K562 (cell line): Measurements from ENCODE around the gene SAP130. TPM values are rescaled to one million over a fixed set of nuclear protein-coding genes. Genes with fewer than 3 reads are reported as not detected.

Experiments used
- ATAC-seq: fragments of 200-7000 bp; cut with Tn5 transposase; 3 replicates; pipeline ENCODE4 v1.9.1; 2020; ENCODE audit warnings: moderate library complexity
- BruUV-seq: library from RNA; stranded (reverse); fragments of 400-500 nt; replicated peaks from 2 replicates; lab custom pipeline; 2021; lab: Mats Ljungman, UMichigan
- CTCF ChIA-PET: fragments of 300-600 bp; formaldehyde crosslinking; extraction: SDS; loops from one replicate; lab custom pipeline; 2021; ENCODE audit warnings: low intra/inter-chr PET ratio; lab: Yijun Ruan, JAX
- POLR2A ChIA-PET: fragments of 300-600, 350-650 bp; sonication (Branson Sonifier 250); formaldehyde crosslinking; extraction: SDS; loops from one replicate; lab custom pipeline; 2021; ENCODE audit warnings: antibody characterized with exemption, inconsistent platforms; lab: Yijun Ruan, JAX
- DNase-seq, 4 experiments: peaks; one replicate each; pipeline versions ENCODE4 v3.0.0 to v3.0.0-alpha.2; 2011 to 2018; ENCODE audit warnings: low spot score in 3 of 4, mixed read lengths in 3 of 4; ENCODE audit errors: extremely low read depth in 1 of 4
- FAIRE-seq: peaks from 2 replicates; lab custom pipeline; 2011; peaks lifted over from hg19 to GRCh38; lab: Jason Lieb, UNC
- H2AFZ ChIP-seq: 2 replicates; pipeline ENCODE4 v1.6.0; 2011; ENCODE audit warnings: low read depth, low read length, control low read depth, inconsistent platforms
- H3K27ac ChIP-seq: fragments of 200-600 bp; 3 replicates; pipeline ENCODE4 v1.8.0; 2011; ENCODE audit warnings: low read depth, mild to moderate bottlenecking, control low read depth, inconsistent platforms, low read length, moderate library complexity, mixed read lengths; ENCODE audit errors: extremely low read depth
- H3K27me3 ChIP-seq, 2 experiments: fragments of 300-600 bp in 1 of 2; 2 replicates in 1 of 2; 3 replicates in 1 of 2; pipeline versions ENCODE4 v1.6.0 to v1.8.0; 2011; ENCODE audit warnings: inconsistent platforms in 2 of 2, low read length in 2 of 2, mild to moderate bottlenecking in 1 of 2, mixed read lengths in 1 of 2, moderate library complexity in 1 of 2; ENCODE audit not compliant: control insufficient read depth in 2 of 2, insufficient read depth in 2 of 2
- H3K36me3 ChIP-seq: fragments of 300-600 bp; 3 replicates; pipeline ENCODE4 v1.8.0; 2011; ENCODE audit warnings: mild to moderate bottlenecking, low read length, inconsistent platforms; ENCODE audit not compliant: control insufficient read depth, insufficient read depth
- H3K4me1 ChIP-seq, 2 experiments: fragments of 200-600 bp in 1 of 2; replicated peaks in 1 of 2; 2 replicates in 1 of 2; 3 replicates in 1 of 2; pipeline versions ENCODE4 v1.5.1 to v1.8.0; 2011; ENCODE audit warnings: inconsistent platforms in 2 of 2, low read length in 2 of 2, mild to moderate bottlenecking in 1 of 2, mixed read lengths in 1 of 2, moderate library complexity in 1 of 2; ENCODE audit not compliant: control insufficient read depth in 2 of 2, insufficient read depth in 2 of 2
- H3K4me2 ChIP-seq: 2 replicates; pipeline ENCODE4 v1.6.1; 2011; ENCODE audit warnings: low read length, control low read depth, inconsistent platforms, mixed read lengths; ENCODE audit not compliant: insufficient read depth
- H3K4me3 ChIP-seq: fragments of 200-600 bp; sonication (generic), shearing (Covaris generic); 2 replicates; pipeline ENCODE4 v1.5.1; 2016; ENCODE audit warnings: control low read depth, inconsistent platforms
- H3K79me2 ChIP-seq: fragments of 200-600 bp; 3 replicates; pipeline ENCODE4 v1.8.0; 2011; ENCODE audit warnings: low read length, inconsistent platforms; ENCODE audit not compliant: control insufficient read depth, insufficient read depth
- H3K9ac ChIP-seq, 2 experiments: 2 replicates each; pipeline versions ENCODE4 v1.6.0 to v1.6.1; 2011; ENCODE audit warnings: low read depth in 2 of 2, low read length in 2 of 2, control low read depth in 1 of 2, inconsistent platforms in 1 of 2, mild to moderate bottlenecking in 1 of 2, mixed read lengths in 1 of 2; ENCODE audit not compliant: insufficient read depth in 1 of 2
- H3K9me1 ChIP-seq: one replicate; pipeline ENCODE4 v1.6.0; 2011; ENCODE audit warnings: inconsistent platforms, mild to moderate bottlenecking, low read length, moderate library complexity; ENCODE audit not compliant: control insufficient read depth, insufficient read depth
- H3K9me3 ChIP-seq: replicated peaks from 2 replicates; pipeline ENCODE4 v1.5.1; 2011; ENCODE audit warnings: low read depth, low read length, inconsistent platforms; ENCODE audit not compliant: control insufficient read depth, insufficient read depth
- H4K20me1 ChIP-seq: replicated peaks from 2 replicates; pipeline ENCODE4 v1.6.1; 2011; ENCODE audit warnings: low read length, inconsistent platforms, mixed read lengths; ENCODE audit not compliant: control insufficient read depth, insufficient read depth
- BDP1 ChIP-seq: IDR thresholded peaks from 3 replicates; pipeline ENCODE4 v1.6.1; 2011; ENCODE audit not compliant: insufficient read length, insufficient read depth
- CSDE1 ChIP-seq, 2 experiments: fragments of 450-650 bp; IDR thresholded peaks; 2 replicates each; pipeline ENCODE4 v1.6.1; 2016; ENCODE audit warnings: mild to moderate bottlenecking in 1 of 2
- HLTF ChIP-seq: fragments of 450-650 bp; IDR thresholded peaks from 2 replicates; pipeline ENCODE4 v1.6.1; 2016
- HNRNPK ChIP-seq: fragments of 200-400 bp; formaldehyde crosslinking; IDR thresholded peaks from one replicate; pipeline ENCODE4 v1.6.1; 2018; ENCODE audit warnings: mild to moderate bottlenecking, low read depth, low read length; ENCODE audit not compliant: poor library complexity, severe bottlenecking
- MECOM ChIP-seq: fragments of 250-450 bp; sonication (Bioruptor Pico); IDR thresholded peaks from 2 replicates; pipeline ENCODE4 v1.8.0; 2022; ENCODE audit warnings: inconsistent platforms
- NFRKB ChIP-seq: fragments of 450-650 bp; IDR thresholded peaks from 2 replicates; pipeline ENCODE4 v1.6.1; 2016; ENCODE audit warnings: low read depth
- PCBP1 ChIP-seq: fragments of 200-400 bp; formaldehyde crosslinking; IDR thresholded peaks from 2 replicates; pipeline ENCODE4 v1.6.1; 2018; ENCODE audit warnings: mild to moderate bottlenecking, low read depth, low read length; ENCODE audit not compliant: poor library complexity, severe bottlenecking
- PHF21A ChIP-seq: fragments of 450-650 bp; IDR thresholded peaks from 2 replicates; pipeline ENCODE4 v1.6.1; 2017; ENCODE audit warnings: low read depth, borderline replicate concordance
- SAFB2 ChIP-seq: fragments of 200-400 bp; formaldehyde crosslinking; IDR thresholded peaks from 2 replicates; pipeline ENCODE4 v1.6.1; 2018; ENCODE audit warnings: borderline replicate concordance, low read length, low read depth, moderate library complexity; ENCODE audit not compliant: severe bottlenecking
- SMC3 ChIP-seq: conservative IDR thresholded peaks from 2 replicates; pipeline ENCODE4 v1.6.1; 2011; ENCODE audit warnings: low read depth, low read length, improper control_type of control experiment; ENCODE audit not compliant: insufficient read depth
- TBL1XR1 ChIP-seq, 2 experiments: IDR thresholded peaks; 2 replicates each; pipeline ENCODE4 v1.6.1; 2012; ENCODE audit warnings: improper control_type of control experiment in 2 of 2, low read length in 2 of 2, mild to moderate bottlenecking in 1 of 2
- TCF7 ChIP-seq: sonication (generic); IDR thresholded peaks from 2 replicates; pipeline ENCODE4 v1.6.1; 2016; ENCODE audit warnings: antibody characterized with exemption, borderline replicate concordance
- ZBTB12 ChIP-seq: fragments of 250-450 bp; sonication (Bioruptor Pico); IDR thresholded peaks from 2 replicates; pipeline ENCODE4 v1.4.0; 2020
- ZNF143 ChIP-seq: sonication (generic); formaldehyde crosslinking; IDR thresholded peaks from 2 replicates; pipeline ENCODE4 v1.9.0; 2022; ENCODE audit warnings: mild to moderate bottlenecking, missing genetic modification reagents
- ZNF263 ChIP-seq: sonication (generic); formaldehyde crosslinking; IDR thresholded peaks from 2 replicates; pipeline ENCODE4 v1.8.0; 2022; ENCODE audit warnings: mild to moderate bottlenecking, missing genetic modification reagents, borderline replicate concordance
- ZNF644 ChIP-seq: fragments of 200-800 bp; sonication (Bioruptor generic); IDR thresholded peaks from 2 replicates; pipeline ENCODE4 v1.6.1; 2016; ENCODE audit warnings: low read depth, missing genetic modification characterization, missing compliant biosample characterization
- WGBS: fragments of 100-300 bp; shearing (Covaris generic); methylation state at CpG from one replicate; pipeline ENCODE4 v1.1.6; 2016; ENCODE audit warnings: low coverage, mixed read lengths; ENCODE audit not compliant: insufficient coverage; ENCODE audit errors: missing lambda C conversion rate; 5-methylcytosine and 5-hydroxymethylcytosine counted together
- in situ Hi-C: fragments of 300-500 bp; cut with MboI; formaldehyde crosslinking; loops from 4 replicates; pipeline ENCODE4 v1.15.0; 2018; ENCODE audit warnings: inconsistent platforms, mixed read lengths
- intact Hi-C: fragments of 100-400 bp; cut with micrococcal nuclease; formaldehyde crosslinking; loops from 2 replicates; pipeline ENCODE4 v1.14.2; 2022
- polyA plus RNA-seq, 8 experiments: library from polyadenylated mRNA; depleted of rRNA in 4 of 8; stranded (reverse) in 5 of 8; unstranded in 3 of 8; fragments of >200 nt; fragmentation: Nextera tagmentation in 2 of 8; fragmentation: Illumina TruSeq in 1 of 8; extraction: Ambion mirVana in 2 of 8; extraction: Trizol in 1 of 8; gene quantifications; 2 replicates each; pipeline versions ENCODE4 v1.2.1 to v1.2.3, GENCODE V29; 2011 to 2014; ENCODE audit warnings: inconsistent platforms in 1 of 8, missing spikeins in 1 of 8
- total RNA-seq, 7 experiments: library from RNA; depleted of rRNA in 6 of 7; stranded (reverse); fragments of >200 nt in 6 of 7; fragmentation: Illumina TruSeq in 2 of 7; extraction: Trizol in 2 of 7; gene quantifications; 2 replicates each; pipeline versions ENCODE4 v1.2.1 to v1.2.3, GENCODE V29; 2011 to 2021; ENCODE audit warnings: low replicate concordance in 1 of 7

Gene SAP130
- total and polyA plus RNA-seq, 9 of the 15 experiments (the other 6 are each of a cell fraction or from before 2014, with no cell fraction given) = 4.5 to 33.4 (median 7.4) TPM

GRCh38 chr2:128040166-128040771, 12.4 kb upstream of the SAP130 start:
- TF ChIP-seq SAFB2 (no peak), BDP1 (no peak), NFRKB (no peak), PHF21A (no peak), HLTF (no peak), SMC3 (no peak), CSDE1 (IDR thresholded peaks at IDR 0.05) (no peak), TBL1XR1 (IDR thresholded peaks at IDR 0.05; ENCODE audit: low read length in 2 of 2) (no peak), ZNF263 (CRISPR knock-in tag) (no peak), HNRNPK (no peak), ZNF644 (tag) (no peak), MECOM (CRISPR knock-in tag) (no peak), PCBP1 (no peak), TCF7 (no peak), ZNF143 (no peak), ZBTB12 (CRISPR knock-in tag) (no peak)
- no peak overlapping the region for H3K9ac ChIP-seq
- 7% methylated on average over 8 of the region's 8 CpGs for WGBS
- FAIRE-seq (no peak), DNase-seq (no peak), ATAC-seq (no peak)
- POLR2A ChIA-PET = interaction anchor here (1.1 to 1.5 kb wide), 2 partner anchors 24 to 51 kb away, joined by 3 to 5 read pairs; partner anchors contain the start of gene UGGT1
- in situ Hi-C loops = no loop called here
- H3K27ac ChIP-seq = no peak overlapping the region
- no peaks in the 10 kb centered on the region for H3K9me1 ChIP-seq
- H3K9me3 ChIP-seq = peaks cover 9% of the 10 kb centered on the region
- no peak overlapping the region for H3K4me3 ChIP-seq
- CTCF ChIA-PET = no interaction called here
- H2AFZ ChIP-seq = no peak overlapping the region
- no TSS peak for BruUV-seq
- 0 out of 5 replicates have a peak, but pooled peaks cover 0 to 6% of the 10 kb centered on the region in 2 experiments for H3K27me3 ChIP-seq
- no peaks in the 10 kb centered on the region for H4K20me1 ChIP-seq
- intact Hi-C loops = no loop called here
- H3K4me1 ChIP-seq = no peaks in the 10 kb centered on the region
- H3K79me2 ChIP-seq = no peaks in the 10 kb centered on the region
- no peaks in the 10 kb centered on the region for H3K36me3 ChIP-seq
- no peak overlapping the region for H3K4me2 ChIP-seq
